HCT116 (cell line): Measurements from ENCODE around the gene KLHDC4. TPM values are rescaled to one million over a fixed set of nuclear protein-coding genes. Genes with fewer than 3 reads are reported as not detected.

Experiments
- ATAC-seq: fragments of 200-7000 bp; cut with Tn5 transposase; 2 replicates; pipeline ENCODE4 v1.9.1; 2020; ENCODE audit warnings: mild to moderate bottlenecking, moderate library complexity
- BruUV-seq: library from RNA; stranded (reverse); fragments of 400-500 nt; replicated peaks from 2 replicates; lab custom pipeline; 2021; lab: Mats Ljungman, UMichigan
- CTCF ChIA-PET: fragments of 300-600 bp; sonication (Branson Sonifier 250); formaldehyde crosslinking; loops from one replicate; lab custom pipeline; 2021; ENCODE audit warnings: antibody characterized with exemption; lab: Charles Lee
- POLR2A ChIA-PET: fragments of 300-600, 350-600 bp; sonication (Branson Sonifier 250); formaldehyde crosslinking; loops from one replicate; lab custom pipeline; 2021; ENCODE audit warnings: antibody characterized with exemption; lab: Charles Lee
- RAD21 ChIA-PET, 2 experiments: fragments of 300-600 bp; sonication (Branson Sonifier 250); formaldehyde crosslinking; loops; one replicate each; lab custom pipeline; 2023; ENCODE audit warnings: low total read pairs in 2 of 2; ENCODE audit not compliant: uncharacterized antibody in 2 of 2, unreplicated experiment in 2 of 2, low non-redundant PET in 1 of 2; lab: Charles Lee
- DNase-seq: peaks from one replicate; pipeline ENCODE4 v3.0.0-alpha.2; 2010; ENCODE audit warnings: low read depth, low spot score
- H2AFZ ChIP-seq: fragments of 200-600 bp; shearing (Covaris generic), sonication (generic); 2 replicates; pipeline ENCODE4 v1.6.1; 2017; ENCODE audit warnings: low read depth, mixed run types, mixed read lengths, antibody characterized with exemption, low read length; ENCODE audit not compliant: poor library complexity, severe bottlenecking
- H3K27ac ChIP-seq: 2 replicates; pipeline ENCODE4 v1.5.1; 2012; ENCODE audit warnings: low read depth, low read length
- H3K27me3 ChIP-seq: fragments of 200-600 bp; sonication (generic); 2 replicates; pipeline ENCODE4 v1.6.1; 2016; ENCODE audit warnings: mixed run types, low read length, mixed read lengths; ENCODE audit not compliant: insufficient read depth
- H3K36me3 ChIP-seq, 2 experiments: fragments of 200-500 bp in 1 of 2; fragments of 200-600 bp in 1 of 2; sonication (Bioruptor generic) in 1 of 2; sonication (generic) in 1 of 2; 2 replicates each; pipeline versions ENCODE4 v1.5.1 to v1.6.1; 2014 to 2016; ENCODE audit warnings: low read length in 2 of 2, inconsistent platforms in 1 of 2, mixed read lengths in 1 of 2, mixed run types in 1 of 2; ENCODE audit not compliant: insufficient read depth in 2 of 2, control insufficient read depth in 1 of 2
- H3K4me1 ChIP-seq, 2 experiments: fragments of 200-600 bp in 1 of 2; sonication (generic) in 1 of 2; 2 replicates each; pipeline versions ENCODE4 v1.5.1 to v1.6.1; 2012 to 2017; ENCODE audit warnings: low read length in 2 of 2, inconsistent platforms in 1 of 2, mild to moderate bottlenecking in 1 of 2, mixed read lengths in 1 of 2, mixed run types in 1 of 2, moderate library complexity in 1 of 2; ENCODE audit not compliant: insufficient read depth in 2 of 2, control insufficient read depth in 1 of 2
- H3K4me2 ChIP-seq: fragments of 200-600 bp; sonication (generic); 2 replicates; pipeline ENCODE4 v1.6.1; 2017; ENCODE audit warnings: mixed run types, low read length, mixed read lengths
- H3K4me3 ChIP-seq, 2 experiments: fragments of 200-600 bp in 1 of 2; sonication (generic) in 1 of 2; replicated peaks in 1 of 2; 2 replicates each; pipeline ENCODE4 v1.5.1; 2011 to 2016; ENCODE audit warnings: low read length in 2 of 2, control low read depth in 1 of 2, low read depth in 1 of 2, mild to moderate bottlenecking in 1 of 2, mixed read lengths in 1 of 2, mixed run types in 1 of 2
- H3K79me2 ChIP-seq: fragments of 200-600 bp; sonication (generic); 2 replicates; pipeline ENCODE4 v1.6.1; 2017; ENCODE audit warnings: mild to moderate bottlenecking, mixed run types, low read length, moderate library complexity, mixed read lengths; ENCODE audit not compliant: insufficient read depth
- H3K9ac ChIP-seq: fragments of 200-600 bp; sonication (generic); 2 replicates; pipeline ENCODE4 v1.6.1; 2016; ENCODE audit warnings: low read length, mixed read lengths
- H3K9me2 ChIP-seq: fragments of 200-600 bp; sonication (generic), shearing (Covaris generic); 2 replicates; pipeline ENCODE4 v1.6.1; 2017; ENCODE audit warnings: mixed run types, mild to moderate bottlenecking, moderate library complexity; ENCODE audit not compliant: insufficient read depth
- H3K9me3 ChIP-seq, 2 experiments: fragments of 200-500 bp in 1 of 2; fragments of 200-600 bp in 1 of 2; sonication (Bioruptor generic) in 1 of 2; sonication (generic) in 1 of 2; 2 replicates each; pipeline ENCODE4 v1.6.1; 2014 to 2017; ENCODE audit warnings: low read length in 2 of 2, mixed read lengths in 2 of 2, inconsistent platforms in 1 of 2, low read depth in 1 of 2, mild to moderate bottlenecking in 1 of 2, mixed run types in 1 of 2, moderate library complexity in 1 of 2; ENCODE audit not compliant: control insufficient read depth in 1 of 2, insufficient read depth in 1 of 2
- H4K20me1 ChIP-seq: fragments of 200-600 bp; sonication (generic), shearing (Covaris generic); 2 replicates; pipeline ENCODE4 v1.6.1; 2017; ENCODE audit warnings: mixed run types, mild to moderate bottlenecking, moderate library complexity; ENCODE audit not compliant: insufficient read depth
- ATF3 ChIP-seq: IDR thresholded peaks from 2 replicates; pipeline ENCODE4 v1.6.1; 2012
- CEBPB ChIP-seq: IDR thresholded peaks from 2 replicates; pipeline ENCODE4 v1.6.1; 2012; ENCODE audit warnings: low read depth
- CTCF ChIP-seq, 3 experiments: fragments of 200-600 bp in 1 of 3; sonication (generic) in 1 of 3; IDR thresholded peaks in 2 of 3; conservative IDR thresholded peaks in 1 of 3; 2 replicates each; pipeline ENCODE4 v1.5.1; 2012 to 2017; ENCODE audit warnings: low read depth in 2 of 3, low read length in 2 of 3, antibody characterized with exemption in 1 of 3, borderline replicate concordance in 1 of 3, control low read depth in 1 of 3, mild to moderate bottlenecking in 1 of 3, mixed read lengths in 1 of 3, mixed run types in 1 of 3, moderate library complexity in 1 of 3; ENCODE audit not compliant: insufficient read depth in 1 of 3
- EZH2 ChIP-seq: fragments of 200-600 bp; sonication (generic); IDR thresholded peaks from 2 replicates; pipeline ENCODE4 v1.6.1; 2017; ENCODE audit warnings: antibody characterized with exemption, mixed run types
- MAX ChIP-seq: IDR thresholded peaks from 2 replicates; pipeline ENCODE4 v1.6.1; 2012
- POLR2A ChIP-seq: IDR thresholded peaks from 2 replicates; pipeline ENCODE4 v1.7.0; 2011; ENCODE audit warnings: borderline replicate concordance; ENCODE audit not compliant: insufficient read depth, insufficient read length; ENCODE audit errors: extremely low read depth
- REST ChIP-seq: IDR thresholded peaks from 2 replicates; pipeline ENCODE4 v1.6.1; 2012; ENCODE audit warnings: low read depth
- SIN3A ChIP-seq: IDR thresholded peaks from 2 replicates; pipeline ENCODE4 v1.6.1; 2012; ENCODE audit warnings: low read depth
- SP1 ChIP-seq: IDR thresholded peaks from 2 replicates; pipeline ENCODE4 v1.6.1; 2012; ENCODE audit warnings: low read depth
- TCF7L2 ChIP-seq: IDR thresholded peaks from 2 replicates; pipeline ENCODE4 v1.7.0; 2011; ENCODE audit warnings: borderline replicate concordance, inconsistent platforms; ENCODE audit not compliant: insufficient read depth, insufficient read length; ENCODE audit errors: extremely low read depth
- intact Hi-C: fragments of 100-400 bp; cut with micrococcal nuclease; formaldehyde crosslinking; loops from 2 replicates; pipeline ENCODE4 v1.10.0; 2022
- total RNA-seq: library from RNA; stranded (reverse); gene quantifications from one replicate; pipeline ENCODE4 v1.2.1, GENCODE V29; 2021; ENCODE audit not compliant: unreplicated experiment

Gene KLHDC4
- total RNA-seq, 1 experiment from 2014 or later: 107 TPM

- RAD21 ChIA-PET: no interaction called here
- no peak overlapping the region for H3K27ac ChIP-seq
- H3K36me3 ChIP-seq: no peaks in the 10 kb centered on the region
- H3K9ac ChIP-seq: no peak overlapping the region
- no peaks in the 10 kb centered on the region for H3K9me3 ChIP-seq
- no peak overlapping the region for H2AFZ ChIP-seq
- no peaks in the 10 kb centered on the region for H3K27me3 ChIP-seq
- BruUV-seq: no TSS peak
- peaks cover 0 to 10% of the 10 kb centered on the region in 2 experiments; a peak in 3 of 4 replicates for H3K4me1 ChIP-seq
- CTCF ChIA-PET: no interaction called here
- ATAC-seq: peak; percentile 92
- intact Hi-C loops: no loop called here
- H3K79me2 ChIP-seq: no peaks in the 10 kb centered on the region
- POLR2A ChIA-PET: no interaction called here
- peak overlapping the region; percentile 25; the same call in 1 of the 2 replicates for H3K4me2 ChIP-seq
- TF ChIP-seq CTCF (IDR thresholded peaks at IDR 0.05 in 2 of 3, conservative IDR thresholded peaks at IDR 0.05 in 1 of 3; ENCODE audit: borderline replicate concordance in 1 of 3, insufficient read depth in 1 of 3, low read depth in 2 of 3, low read length in 2 of 3) (peak in 2 of 3 experiments; percentile 29 to 39; a peak in 4 of 6 replicates), EZH2 (no peak)
- peak; percentile 8 for DNase-seq
- no peaks in the 10 kb centered on the region for H4K20me1 ChIP-seq
- H3K9me2 ChIP-seq: no peaks in the 10 kb centered on the region
- no peak overlapping the region for H3K4me3 ChIP-seq
These were observed 94.6 kb downstream of the KLHDC4 start for GRCh38 chr16:87671221-87671620.

GRCh38 chr16:87669672-87670071, 96.1 kb downstream of the KLHDC4 start:
- intact Hi-C loops: no loop called here
- Histone ChIP-seq H3K9me3 (no peaks in the 10 kb centered on the region), H3K79me2 (no peaks in the 10 kb centered on the region), H3K9me2 (no peaks in the 10 kb centered on the region), H3K27me3 (no peaks in the 10 kb centered on the region), H2AFZ (no peak overlapping the region), H3K9ac (no peak overlapping the region), H3K27ac (no peak overlapping the region), H3K4me3 (no peak overlapping the region), H4K20me1 (no peaks in the 10 kb centered on the region), H3K36me3 (no peaks in the 10 kb centered on the region), H3K4me1 (peaks cover 0 to 10% of the 10 kb centered on the region in 2 experiments; a peak in 3 of 4 replicates), H3K4me2 (no peak overlapping the region)
- no TSS peak for BruUV-seq
- ChIA-PET POLR2A (no interaction called here), RAD21 (no interaction called here), CTCF (no interaction called here)
- ATAC-seq (no peak), DNase-seq (no peak)
- TF ChIP-seq TCF7L2 (no peak), MAX (no peak), SP1 (no peak), POLR2A (no peak), REST (no peak), EZH2 (no peak), CEBPB (no peak), SIN3A (no peak), ATF3 (no peak), CTCF (IDR thresholded peaks at IDR 0.05 in 2 of 3, conservative IDR thresholded peaks at IDR 0.05 in 1 of 3; ENCODE audit: borderline replicate concordance in 1 of 3, insufficient read depth in 1 of 3, low read depth in 2 of 3, low read length in 2 of 3) (no peak)
